SK-N-SH (cell line): Measurements from ENCODE around the gene SMARCD2. TPM values are rescaled to one million over a fixed set of nuclear protein-coding genes. Genes with fewer than 3 reads are reported as not detected.

Experiments used
- CTCF ChIA-PET: fragments of 300-600, 350-600 bp; formaldehyde crosslinking; extraction: SDS; loops from one replicate; lab custom pipeline; 2021; lab: Yijun Ruan, JAX
- POLR2A ChIA-PET: fragments of 350-600 bp; sonication (Branson Sonifier 250); formaldehyde crosslinking; extraction: SDS; loops from one replicate; lab custom pipeline; 2020; ENCODE audit warnings: antibody characterized with exemption, inconsistent platforms; lab: Yijun Ruan, JAX
- DNase-seq: peaks from one replicate; pipeline ENCODE4 v3.0.0; 2012
- H2AFZ ChIP-seq: fragments of 200-600 bp; sonication (generic); 2 replicates; pipeline ENCODE4 v1.8.1; 2016; ENCODE audit warnings: antibody characterized with exemption, mild to moderate bottlenecking, low read depth
- H3F3A ChIP-seq: fragments of 200-600 bp; sonication (generic); replicated peaks from 2 replicates; pipeline ENCODE3; 2016; ENCODE audit warnings: antibody characterized with exemption, mild to moderate bottlenecking; ENCODE audit not compliant: insufficient read depth
- H3K27ac ChIP-seq, 2 experiments: fragments of 200-500 bp in 1 of 2; fragments of 200-600 bp in 1 of 2; sonication (Bioruptor generic) in 1 of 2; sonication (generic), shearing (Covaris generic) in 1 of 2; 2 replicates each; pipeline versions ENCODE4 v1.5.1 to v1.6.1; 2014 to 2016; ENCODE audit warnings: low read depth in 2 of 2, inconsistent platforms in 1 of 2, low read length in 1 of 2, mild to moderate bottlenecking in 1 of 2, mixed read lengths in 1 of 2
- H3K27me3 ChIP-seq: fragments of 200-600 bp; sonication (generic), shearing (Covaris generic); 2 replicates; pipeline ENCODE4 v1.6.1; 2016; ENCODE audit warnings: mixed run types; ENCODE audit not compliant: insufficient read depth
- H3K36me3 ChIP-seq, 2 experiments: fragments of 200-500 bp in 1 of 2; fragments of 200-600 bp in 1 of 2; sonication (Bioruptor generic) in 1 of 2; sonication (generic) in 1 of 2; replicated peaks in 1 of 2; 2 replicates each; pipeline versions ENCODE3 to v1.5.1; 2014 to 2016; ENCODE audit warnings: low read length in 1 of 2, mild to moderate bottlenecking in 1 of 2; ENCODE audit not compliant: insufficient read depth in 2 of 2, control insufficient read depth in 1 of 2
- H3K4me1 ChIP-seq, 2 experiments: fragments of 200-500 bp in 1 of 2; fragments of 200-600 bp in 1 of 2; sonication (Bioruptor generic) in 1 of 2; sonication (generic), shearing (Covaris generic) in 1 of 2; 2 replicates each; pipeline versions ENCODE4 v1.5.1 to v1.6.1; 2014 to 2016; ENCODE audit warnings: low read depth in 1 of 2, low read length in 1 of 2, mixed run types in 1 of 2; ENCODE audit not compliant: insufficient read depth in 2 of 2, control insufficient read depth in 1 of 2
- H3K4me2 ChIP-seq: fragments of 200-600 bp; sonication (generic), shearing (Covaris generic); 2 replicates; pipeline ENCODE4 v1.6.1; 2017; ENCODE audit warnings: mixed run types
- H3K4me3 ChIP-seq, 2 experiments: fragments of 200-500 bp in 1 of 2; fragments of 200-600 bp in 1 of 2; sonication (Bioruptor generic) in 1 of 2; sonication (generic), shearing (Covaris generic) in 1 of 2; 2 replicates each; pipeline versions ENCODE4 v1.5.1 to v1.8.1; 2014 to 2016; ENCODE audit warnings: low read depth in 2 of 2, inconsistent platforms in 1 of 2, low read length in 1 of 2, mild to moderate bottlenecking in 1 of 2, mixed read lengths in 1 of 2, moderate library complexity in 1 of 2
- H3K79me2 ChIP-seq: fragments of 200-600 bp; sonication (generic); 2 replicates; pipeline ENCODE4 v1.8.1; 2017; ENCODE audit warnings: mild to moderate bottlenecking; ENCODE audit not compliant: insufficient read depth
- H3K9ac ChIP-seq: fragments of 200-600 bp; sonication (generic); 2 replicates; pipeline ENCODE4 v1.6.1; 2017; ENCODE audit warnings: mixed run types
- H3K9me2 ChIP-seq: fragments of 200-600 bp; sonication (generic); 2 replicates; pipeline ENCODE4 v1.6.1; 2017; ENCODE audit warnings: mixed run types
- H3K9me3 ChIP-seq: fragments of 200-600 bp; sonication (generic); 2 replicates; pipeline ENCODE4 v1.6.1; 2017; ENCODE audit warnings: mixed run types, mild to moderate bottlenecking, moderate library complexity
- H4K20me1 ChIP-seq: fragments of 200-600 bp; sonication (generic); 2 replicates; pipeline ENCODE4 v1.6.1; 2017; ENCODE audit warnings: mild to moderate bottlenecking, mixed run types; ENCODE audit not compliant: insufficient read depth
- CHD2 ChIP-seq: fragments of 150-350 bp; IDR thresholded peaks from 2 replicates; pipeline ENCODE4 v1.6.1; 2018; ENCODE audit warnings: low read length; ENCODE audit not compliant: partially characterized antibody
- ELF1 ChIP-seq: IDR thresholded peaks from 2 replicates; pipeline ENCODE4 v1.4.0; 2012
- EP300 ChIP-seq, 2 experiments: IDR thresholded peaks; 2 replicates each; pipeline versions ENCODE4 v1.4.0 to v1.6.1; 2012; ENCODE audit warnings: borderline replicate concordance in 1 of 2, low read depth in 1 of 2, low read length in 1 of 2
- FOXJ3 ChIP-seq: sonication (generic); formaldehyde crosslinking; IDR thresholded peaks from 2 replicates; pipeline ENCODE4 v1.5.1; 2020; ENCODE audit warnings: mild to moderate bottlenecking, missing genetic modification reagents
- FOXM1 ChIP-seq: IDR thresholded peaks from 2 replicates; pipeline ENCODE4 v1.4.0; 2012; ENCODE audit warnings: low read depth, mild to moderate bottlenecking
- JUND ChIP-seq: IDR thresholded peaks from 2 replicates; pipeline ENCODE4 v1.4.0; 2012
- MEF2A ChIP-seq: IDR thresholded peaks from 2 replicates; pipeline ENCODE4 v1.4.0; 2012; ENCODE audit warnings: low read depth, borderline replicate concordance
- NFIC ChIP-seq: IDR thresholded peaks from 2 replicates; pipeline ENCODE4 v1.4.0; 2012; ENCODE audit warnings: borderline replicate concordance
- RCOR1 ChIP-seq: fragments of 150-350 bp; IDR thresholded peaks from 2 replicates; pipeline ENCODE4 v1.6.1; 2017; ENCODE audit warnings: antibody characterized with exemption, low read length
- RFX5 ChIP-seq: IDR thresholded peaks from 2 replicates; pipeline ENCODE4 v1.6.1; 2012; ENCODE audit warnings: mild to moderate bottlenecking, improper control_type of control experiment, low read length
- RXRA ChIP-seq: IDR thresholded peaks from 2 replicates; pipeline ENCODE4 v1.4.0; 2012; ENCODE audit warnings: low read depth, mild to moderate bottlenecking, borderline replicate concordance
- SIN3A ChIP-seq: IDR thresholded peaks from 2 replicates; pipeline ENCODE4 v1.6.1; 2012; ENCODE audit warnings: low read depth, mild to moderate bottlenecking, low read length, moderate library complexity, borderline replicate concordance
- USF2 ChIP-seq: fragments of 150-350 bp; IDR thresholded peaks from 2 replicates; pipeline ENCODE4 v1.6.1; 2017; ENCODE audit warnings: antibody characterized with exemption, low read length, low read depth, borderline replicate concordance
- YY1 ChIP-seq: IDR thresholded peaks from 2 replicates; pipeline ENCODE4 v1.4.0; 2012; ENCODE audit warnings: low read depth, mild to moderate bottlenecking
- ZBTB33 ChIP-seq: IDR thresholded peaks from 2 replicates; pipeline ENCODE4 v1.4.0; 2012; ENCODE audit warnings: low read depth, borderline replicate concordance
- WGBS: methylation state at CpG from one replicate; pipeline ENCODE4 v1.1.6; 2017; ENCODE audit warnings: low lambda C conversion rate; 5-methylcytosine and 5-hydroxymethylcytosine counted together
- polyA plus RNA-seq, 3 experiments: library from polyadenylated mRNA; depleted of rRNA; stranded (reverse); fragments of >200 nt; gene quantifications; 2 replicates each; pipeline ENCODE4 v1.2.3, GENCODE V29; 2012

Gene SMARCD2
- polyA plus RNA-seq, 1 of the 3 experiments (the other 2 are of a cell fraction), result 89.1 TPM

DNA sequence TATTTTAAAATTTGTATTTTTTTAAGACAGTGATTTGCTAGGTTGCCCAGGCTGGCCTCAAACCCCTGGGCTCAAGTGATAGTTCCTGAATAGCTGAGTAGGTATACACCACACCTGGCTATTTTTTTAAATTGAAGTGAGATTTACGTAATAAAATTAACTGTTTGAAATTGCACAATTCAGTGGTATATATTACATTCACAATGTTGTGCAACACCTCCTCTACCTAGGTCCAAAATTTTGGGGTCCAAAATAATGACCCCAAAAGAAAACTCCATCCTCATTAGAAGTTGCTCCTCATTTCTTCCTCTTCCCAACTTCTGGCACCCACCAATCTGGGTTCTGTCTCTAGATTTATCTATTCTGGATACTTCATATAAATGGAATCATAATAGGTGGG, 3.0 kb upstream of the SMARCD2 start:
- Histone ChIP-seq H3K9me2 (no peaks in the 10 kb centered on the region), H3K27me3 (no peaks in the 10 kb centered on the region), H3K27ac (no peak overlapping the region), H3K9me3 (no peaks in the 10 kb centered on the region), H3K79me2 (peaks cover 18% of the 10 kb centered on the region), H3K4me1 (peaks cover 8 to 14% of the 10 kb centered on the region in 2 experiments; a peak in 3 of 4 replicates), H3K9ac (no peak overlapping the region), H3K4me3 (no peak overlapping the region), H3K4me2 (no peak overlapping the region), H3F3A (peaks cover 12% of the 10 kb centered on the region), H2AFZ (no peak overlapping the region), H3K36me3 (no peaks in the 10 kb centered on the region), H4K20me1 (no peaks in the 10 kb centered on the region; the same call in 1 of the 2 replicates)
- ChIA-PET CTCF (interaction anchor here (1.2 to 3.0 kb wide), 2 partner anchors 10 to 21 kb away, joined by 3 to 24 read pairs; no protein-coding TSS in a partner anchor), POLR2A (interaction anchor here (9.2 kb wide), 1 partner anchor 16 kb away, joined by 108 read pairs; the partner anchor contains the start of genes FTSJ3 and PSMC5)
- no peak for DNase-seq
- no peak for TF ChIP-seq CHD2
- TF ChIP-seq EP300 (IDR thresholded peaks at IDR 0.05; ENCODE audit: borderline replicate concordance in 1 of 2, low read depth in 1 of 2, low read length in 1 of 2), result no peak
- TF ChIP-seq USF2, result no peak
- TF ChIP-seq YY1, result no peak
- TF ChIP-seq ELF1, result no peak
- TF ChIP-seq SIN3A, result no peak
- no peak for TF ChIP-seq JUND
- TF ChIP-seq FOXM1, result no peak
- TF ChIP-seq FOXJ3 (CRISPR knock-in tag), result no peak
- no peak for TF ChIP-seq NFIC
- TF ChIP-seq MEF2A, result no peak
- no peak for TF ChIP-seq ZBTB33
- TF ChIP-seq RFX5, result no peak
- no peak for TF ChIP-seq RCOR1
- TF ChIP-seq RXRA, result no peak
- 6% methylated on average over 1 of the region's 1 CpG for WGBS
